ENCODE data around the gene MEX3A.

- no peak for TF ChIP-seq CTCF (IDR thresholded peaks at IDR 0.05; ENCODE audit: low read depth, low read length, poor library complexity, severe bottlenecking)
- TF ChIP-seq EZH2phosphoT487 (IDR thresholded peaks at IDR 0.05; ENCODE audit: borderline replicate concordance, low read length): no peak
Observed at GRCh38 chr1:156108057-156108456, 25.8 kb upstream of the MEX3A start.
